ENCODE measurements around the gene NAT9. TPM values are rescaled to one million over a fixed set of nuclear protein-coding genes. Genes with fewer than 3 reads are reported as not detected.

Gene NAT9
- total RNA-seq, 1 donor from 2014 or later: 59.6 TPM

- no peaks in the 10 kb centered on the region for H3K9me3 Mint-ChIP-seq (ENCODE audit: low read depth)
- DNase-seq (ENCODE audit: low spot score, unreplicated experiment): no peak
- H3K4me1 Mint-ChIP-seq (ENCODE audit: low read depth): no peaks in the 10 kb centered on the region
- no peaks in the 10 kb centered on the region for H3K27me3 Mint-ChIP-seq
- H3K36me3 Mint-ChIP-seq (ENCODE audit: insufficient read depth): peaks cover 1% of the 10 kb centered on the region
- TF ChIP-seq CTCF (IDR thresholded peaks at IDR 0.05; ENCODE audit: unreplicated experiment): no peak
- H3K4me3 Mint-ChIP-seq (ENCODE audit: low read depth): no peak overlapping the region
- no peak overlapping the region for H3K27ac Mint-ChIP-seq
Measured at GRCh38 chr17:74785096-74785980, 9.2 kb upstream of the NAT9 start.

GRCh38 chr17:74784125-74784810 is 8.1 kb upstream of the NAT9 start:
- TF ChIP-seq CTCF (IDR thresholded peaks at IDR 0.05; ENCODE audit: unreplicated experiment): no peak
- Mint-ChIP-seq H3K27ac (no peak overlapping the region), H3K4me1 (ENCODE audit: low read depth) (no peaks in the 10 kb centered on the region), H3K4me3 (ENCODE audit: low read depth) (no peak overlapping the region), H3K27me3 (no peaks in the 10 kb centered on the region), H3K9me3 (ENCODE audit: low read depth) (no peaks in the 10 kb centered on the region), H3K36me3 (ENCODE audit: insufficient read depth) (peaks cover 1% of the 10 kb centered on the region)
- DNase-seq (ENCODE audit: low spot score, unreplicated experiment): no peak

GRCh38 chr17:74782571-74782970 is 6.4 kb upstream of the NAT9 start:
- H3K27me3 Mint-ChIP-seq: no peaks in the 10 kb centered on the region
- peaks cover 2% of the 10 kb centered on the region for H3K4me1 Mint-ChIP-seq (ENCODE audit: low read depth)
- no peaks in the 10 kb centered on the region for H3K9me3 Mint-ChIP-seq (ENCODE audit: low read depth)
- H3K36me3 Mint-ChIP-seq (ENCODE audit: insufficient read depth): no peaks in the 10 kb centered on the region
- no peak for TF ChIP-seq CTCF (IDR thresholded peaks at IDR 0.05; ENCODE audit: unreplicated experiment)
- no peak overlapping the region for H3K4me3 Mint-ChIP-seq (ENCODE audit: low read depth)
- no peak overlapping the region for H3K27ac Mint-ChIP-seq
- DNase-seq (ENCODE audit: low spot score, unreplicated experiment): no peak

GRCh38 chr17:74780443-74781238 is 4.5 kb upstream of the NAT9 start:
- Mint-ChIP-seq H3K4me3 (ENCODE audit: low read depth) (no peak overlapping the region), H3K9me3 (ENCODE audit: low read depth) (no peaks in the 10 kb centered on the region), H3K36me3 (ENCODE audit: insufficient read depth) (peaks cover 3% of the 10 kb centered on the region), H3K4me1 (ENCODE audit: low read depth) (peaks cover 15% of the 10 kb centered on the region), H3K27ac (no peak overlapping the region), H3K27me3 (no peaks in the 10 kb centered on the region)
- DNase-seq (ENCODE audit: low spot score, unreplicated experiment): no peak
- peak; percentile 34 for TF ChIP-seq CTCF (IDR thresholded peaks at IDR 0.05; ENCODE audit: unreplicated experiment)

- H3K4me1 Mint-ChIP-seq (ENCODE audit: low read depth): peaks cover 18% of the 10 kb centered on the region
- no peak for TF ChIP-seq CTCF (IDR thresholded peaks at IDR 0.05; ENCODE audit: unreplicated experiment)
Measured at GRCh38 chr17:74779948-74780400, 3.8 kb upstream of the NAT9 start.

More at GRCh38 chr17:74779948-74780400, 3.8 kb upstream of the NAT9 start:
- no peak overlapping the region for H3K27ac Mint-ChIP-seq
- H3K4me3 Mint-ChIP-seq (ENCODE audit: low read depth): no peak overlapping the region
- DNase-seq (ENCODE audit: low spot score, unreplicated experiment): no peak
- peaks cover 3% of the 10 kb centered on the region for H3K36me3 Mint-ChIP-seq (ENCODE audit: insufficient read depth)
- no peaks in the 10 kb centered on the region for H3K27me3 Mint-ChIP-seq
- no peaks in the 10 kb centered on the region for H3K9me3 Mint-ChIP-seq (ENCODE audit: low read depth)
